ENCODE data around the gene GALNT8.

GALNT8 gene

GRCh38 chr12:4791497-4791896 is 71.3 kb downstream of the GALNT8 start:
- TF ChIP-seq ZNF565 (CRISPR knock-in tag; conservative IDR thresholded peaks at IDR 0.05; ENCODE audit: low read depth) (no peak), TCF4 (CRISPR knock-in tag; IDR thresholded peaks at IDR 0.05; ENCODE audit: borderline replicate concordance) (no peak), ZNF8 (CRISPR knock-in tag; IDR thresholded peaks at IDR 0.05) (peak; percentile 64), GLIS3 (CRISPR knock-in tag; IDR thresholded peaks at IDR 0.05) (no peak)
- ATAC-seq, result no peak

GRCh38 chr12:4794491-4794890 is 74.3 kb downstream of the GALNT8 start:
- TF ChIP-seq TOX (CRISPR knock-in tag; IDR thresholded peaks at IDR 0.05; ENCODE audit: borderline replicate concordance) (no peak), ESRRG (CRISPR knock-in tag; IDR thresholded peaks at IDR 0.05) (no peak), PATZ1 (CRISPR knock-in tag; IDR thresholded peaks at IDR 0.05; ENCODE audit: borderline replicate concordance) (no peak), POU6F1 (CRISPR knock-in tag; IDR thresholded peaks at IDR 0.05; ENCODE audit: borderline replicate concordance, low read depth) (no peak), ISL1 (CRISPR knock-in tag; IDR thresholded peaks at IDR 0.05) (no peak), CREB5 (CRISPR knock-in tag; IDR thresholded peaks at IDR 0.05; ENCODE audit: low read depth) (no peak), ARNTL (CRISPR knock-in tag; IDR thresholded peaks at IDR 0.05; ENCODE audit: borderline replicate concordance, low read depth) (no peak), CSDC2 (CRISPR knock-in tag; IDR thresholded peaks at IDR 0.05) (no peak), ZFP3 (CRISPR knock-in tag; IDR thresholded peaks at IDR 0.05) (no peak)
- ATAC-seq, result no peak

GRCh38 chr12:4796216-4796615 is 76.0 kb downstream of the GALNT8 start:
- no peak for ATAC-seq
- TF ChIP-seq ZNF565 (CRISPR knock-in tag; conservative IDR thresholded peaks at IDR 0.05; ENCODE audit: low read depth) (no peak), ARNTL (CRISPR knock-in tag; IDR thresholded peaks at IDR 0.05; ENCODE audit: borderline replicate concordance, low read depth) (no peak), TOX (CRISPR knock-in tag; IDR thresholded peaks at IDR 0.05; ENCODE audit: borderline replicate concordance) (no peak), SNAI2 (CRISPR knock-in tag; IDR thresholded peaks at IDR 0.05) (no peak), GLIS3 (CRISPR knock-in tag; IDR thresholded peaks at IDR 0.05) (no peak), CSRNP3 (CRISPR knock-in tag; IDR thresholded peaks at IDR 0.05) (no peak), ISL1 (CRISPR knock-in tag; IDR thresholded peaks at IDR 0.05) (no peak), PATZ1 (CRISPR knock-in tag; IDR thresholded peaks at IDR 0.05; ENCODE audit: borderline replicate concordance) (no peak), ZNF70 (CRISPR knock-in tag; IDR thresholded peaks at IDR 0.05) (no peak), TCF4 (CRISPR knock-in tag; IDR thresholded peaks at IDR 0.05; ENCODE audit: borderline replicate concordance) (no peak), PPARA (CRISPR knock-in tag; IDR thresholded peaks at IDR 0.05; ENCODE audit: borderline replicate concordance) (no peak), POU6F1 (CRISPR knock-in tag; IDR thresholded peaks at IDR 0.05; ENCODE audit: borderline replicate concordance, low read depth) (no peak), ESRRG (CRISPR knock-in tag; IDR thresholded peaks at IDR 0.05) (no peak), RARB (CRISPR knock-in tag; IDR thresholded peaks at IDR 0.05) (no peak), ZNF8 (CRISPR knock-in tag; IDR thresholded peaks at IDR 0.05) (no peak), CREB5 (CRISPR knock-in tag; IDR thresholded peaks at IDR 0.05; ENCODE audit: low read depth) (no peak), CSDC2 (CRISPR knock-in tag; IDR thresholded peaks at IDR 0.05) (no peak)
